GM18498 (cell line): ENCODE data around the gene HIPK1.

ENCODE experiments used
- ATAC-seq: cut with Tn5 transposase; IDR thresholded peaks from one replicate; pipeline ENCODE4 v1.9.1; 2021; ENCODE audit warnings: mild to moderate bottlenecking, moderate library complexity; ENCODE audit not compliant: unreplicated experiment

HIPK1 gene

DNA sequence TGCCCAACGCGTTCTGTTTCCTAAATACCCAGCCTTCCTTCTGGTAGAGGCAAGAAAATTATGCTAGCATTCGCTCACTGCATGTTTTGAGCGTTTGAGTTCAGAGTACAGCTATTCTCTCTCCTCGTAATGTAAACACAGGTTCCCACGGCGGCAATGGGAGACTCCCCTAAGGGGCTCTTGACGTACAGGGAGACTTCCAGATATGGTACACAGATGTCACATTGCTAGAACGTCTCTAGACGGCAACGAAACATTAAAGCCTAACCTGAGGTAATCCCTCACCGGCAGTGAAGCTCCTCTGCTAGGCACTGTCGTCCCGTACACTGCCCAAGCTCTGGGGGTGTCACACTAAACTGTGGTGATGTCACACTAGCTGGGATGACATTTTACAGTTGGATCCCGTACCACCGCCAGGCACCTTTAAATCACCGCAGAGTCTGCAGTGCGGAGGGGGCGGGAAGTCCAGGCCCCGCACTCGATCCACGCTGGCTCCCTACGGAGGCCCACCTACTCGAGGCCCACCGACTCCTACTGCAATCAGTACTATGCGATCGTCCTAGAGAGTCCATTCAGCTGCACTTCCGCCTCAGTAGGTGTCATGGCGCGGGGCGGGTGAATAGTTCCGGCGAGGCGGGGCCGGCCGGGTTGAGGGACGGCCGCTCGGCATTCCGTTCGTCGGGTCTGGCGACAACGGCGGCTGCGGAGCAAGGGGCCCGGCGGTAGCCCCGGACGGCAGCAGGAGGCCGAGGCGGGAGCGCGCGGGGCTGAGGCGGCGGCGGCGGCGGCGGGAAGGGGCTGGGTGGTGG, at the start of gene HIPK1:
TSS of gene HIPK1 (plus strand) at position 384 of the 809 bp plus-strand sequence.
- ATAC-seq = peak; percentile 70

- ATAC-seq = no peak
These were observed 49.4 kb upstream of the HIPK1 start for GRCh38 chr1:113879739-113880038.

DNA sequence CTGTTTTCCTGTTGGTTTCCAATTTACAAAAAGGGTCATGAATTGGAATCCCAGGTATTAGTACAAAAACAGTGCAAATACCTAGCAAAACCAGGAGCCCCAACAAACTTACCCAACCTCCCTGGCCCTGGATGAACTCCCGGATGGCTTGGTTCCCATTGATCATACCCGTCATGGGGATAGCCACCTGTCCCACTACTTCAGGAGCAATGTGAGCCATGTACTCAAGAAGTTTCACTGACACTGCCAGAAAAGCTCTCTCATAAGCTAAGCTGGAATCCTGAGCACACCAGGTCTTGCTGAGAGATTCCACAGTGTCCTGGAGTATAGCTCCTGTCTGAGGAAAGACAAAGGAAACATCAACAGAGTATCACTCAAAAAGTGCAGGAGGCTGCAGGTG, 47.5 kb upstream of the HIPK1 start:
- no peak for ATAC-seq

GRCh38 chr1:113886417-113887401, 42.4 kb upstream of the HIPK1 start:
- no peak for ATAC-seq

DNA sequence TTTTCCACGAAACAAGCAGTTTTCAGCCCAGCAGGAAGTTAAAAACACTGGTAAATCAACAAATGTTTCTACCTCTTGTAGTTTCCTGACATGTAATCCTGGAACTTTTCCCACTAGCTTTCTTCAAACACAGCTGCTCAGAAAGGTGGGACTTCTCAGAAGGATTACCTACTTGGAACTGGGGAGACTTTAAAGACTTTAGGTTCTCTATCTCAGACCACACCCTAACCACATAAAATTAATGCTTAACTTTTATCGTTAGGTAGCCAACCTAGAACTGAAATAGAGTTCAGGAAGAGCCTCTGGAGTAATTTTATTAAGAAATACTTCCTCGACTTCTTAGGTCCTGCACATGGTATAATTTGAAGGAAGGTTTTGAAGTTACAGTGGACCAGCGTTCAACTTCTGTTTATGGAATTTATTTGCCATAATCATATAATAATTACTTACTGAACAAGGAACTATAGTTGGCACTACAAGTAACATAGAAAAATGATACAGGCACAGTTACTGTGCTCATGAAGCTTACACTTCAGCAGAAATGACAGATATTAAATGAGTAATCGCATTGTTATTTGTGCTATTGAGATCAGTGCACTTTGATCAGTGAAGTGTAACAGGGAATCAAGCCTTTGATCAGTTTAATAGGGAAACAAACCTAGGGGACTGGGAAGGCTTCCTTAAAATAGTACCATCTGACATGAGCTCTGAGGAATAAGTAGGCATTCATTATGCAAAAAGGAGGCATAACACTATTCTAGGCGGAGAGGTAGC, 41.5 kb upstream of the HIPK1 start, which contains the start of gene BCL2L15:
TSS of gene BCL2L15 (minus strand) at position 180 of the 774 bp plus-strand sequence. CDS start 206 bp downstream, outside the sequence.
- ATAC-seq = no peak

GRCh38 chr1:113890816-113891215, 38.3 kb upstream of the HIPK1 start:
- no peak for ATAC-seq

- no peak for ATAC-seq
These were observed 37.4 kb upstream of the HIPK1 start for GRCh38 chr1:113891631-113892220.

- ATAC-seq = no peak
These were observed 35.9 kb upstream of the HIPK1 start for GRCh38 chr1:113893267-113893666.

GRCh38 chr1:113895098-113895497, 34.0 kb upstream of the HIPK1 start:
- ATAC-seq = no peak

GRCh38 chr1:113895961-113896360, 33.2 kb upstream of the HIPK1 start:
- no peak for ATAC-seq

- ATAC-seq = no peak
These were observed 30.8 kb upstream of the HIPK1 start for GRCh38 chr1:113898241-113898814.

- no peak for ATAC-seq
These were observed 30.0 kb upstream of the HIPK1 start for GRCh38 chr1:113899111-113899510.

- no peak for ATAC-seq
These were observed 27.9 kb upstream of the HIPK1 start for GRCh38 chr1:113901191-113901590.

GRCh38 chr1:113903501-113904292, 25.4 kb upstream of the HIPK1 start:
- no peak for ATAC-seq

GRCh38 chr1:113904293-113904673, 24.8 kb upstream of the HIPK1 start:
- ATAC-seq = peak; percentile 36

DNA sequence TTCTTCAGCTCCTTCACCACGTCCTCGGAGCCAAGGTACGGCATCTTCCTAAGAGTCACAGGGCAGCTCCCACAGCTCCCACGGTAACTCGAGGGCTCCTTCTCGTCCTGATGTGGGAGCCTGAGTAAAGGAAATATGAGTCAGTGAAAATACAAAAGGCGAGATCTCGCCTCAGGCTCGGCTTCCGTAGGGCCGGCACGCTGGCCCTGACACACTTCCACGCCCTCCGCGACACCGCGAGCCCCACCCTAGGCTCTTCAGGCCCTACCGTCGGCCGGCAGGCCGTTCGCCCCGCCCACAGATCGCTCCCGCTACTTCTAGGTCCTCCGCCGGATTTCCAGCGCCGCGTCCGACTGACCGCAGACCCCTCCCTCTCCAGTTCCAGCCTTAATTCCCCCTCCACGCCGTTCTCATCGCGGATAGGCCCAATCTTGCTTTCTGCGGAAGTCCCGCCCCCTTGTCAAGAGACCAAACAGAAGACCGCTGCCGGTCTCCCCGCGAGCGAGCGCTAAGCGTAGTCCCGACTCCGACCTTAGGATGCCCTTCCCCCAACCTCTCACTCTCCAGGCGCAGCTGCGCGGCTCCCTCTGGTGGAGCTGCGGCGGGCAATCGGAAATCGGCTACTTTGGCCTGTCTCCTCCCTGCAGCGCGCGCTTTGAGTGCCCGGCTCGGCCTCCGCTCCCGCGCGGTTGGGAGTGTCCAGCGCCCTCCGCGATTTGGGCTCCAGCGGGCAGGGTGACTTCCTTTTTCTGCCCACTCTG, 24.3 kb upstream of the HIPK1 start, which contains the start of the genes AP4B1 and DCLRE1B:
TSS of gene AP4B1 (minus strand) at position 126 of the 761 bp plus-strand sequence. CDS start at position 44, 82 bp downstream.
TSS of gene DCLRE1B (plus strand) at position 653 of the 761 bp plus-strand sequence. CDS start 261 bp downstream, outside the sequence.
- peak; percentile 90 for ATAC-seq

DNA sequence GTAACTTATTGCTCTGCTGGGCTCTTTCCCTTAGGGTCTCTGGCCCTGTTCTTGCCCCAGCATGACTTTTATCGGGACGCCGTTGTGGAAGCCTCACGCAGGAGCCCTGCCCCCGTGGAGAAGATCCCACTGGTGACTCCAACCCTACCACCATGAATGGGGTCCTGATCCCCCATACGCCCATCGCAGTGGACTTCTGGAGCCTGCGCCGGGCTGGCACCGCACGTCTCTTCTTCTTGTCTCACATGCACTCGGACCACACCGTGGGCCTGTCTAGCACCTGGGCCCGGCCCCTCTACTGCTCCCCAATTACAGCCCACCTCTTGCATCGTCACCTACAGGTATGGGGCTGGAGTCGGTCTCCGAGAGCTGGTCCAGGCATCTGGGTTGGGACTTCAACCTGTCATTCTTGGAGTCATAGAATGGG, 23.7 kb upstream of the HIPK1 start:
- peak; percentile 7 for ATAC-seq

DNA sequence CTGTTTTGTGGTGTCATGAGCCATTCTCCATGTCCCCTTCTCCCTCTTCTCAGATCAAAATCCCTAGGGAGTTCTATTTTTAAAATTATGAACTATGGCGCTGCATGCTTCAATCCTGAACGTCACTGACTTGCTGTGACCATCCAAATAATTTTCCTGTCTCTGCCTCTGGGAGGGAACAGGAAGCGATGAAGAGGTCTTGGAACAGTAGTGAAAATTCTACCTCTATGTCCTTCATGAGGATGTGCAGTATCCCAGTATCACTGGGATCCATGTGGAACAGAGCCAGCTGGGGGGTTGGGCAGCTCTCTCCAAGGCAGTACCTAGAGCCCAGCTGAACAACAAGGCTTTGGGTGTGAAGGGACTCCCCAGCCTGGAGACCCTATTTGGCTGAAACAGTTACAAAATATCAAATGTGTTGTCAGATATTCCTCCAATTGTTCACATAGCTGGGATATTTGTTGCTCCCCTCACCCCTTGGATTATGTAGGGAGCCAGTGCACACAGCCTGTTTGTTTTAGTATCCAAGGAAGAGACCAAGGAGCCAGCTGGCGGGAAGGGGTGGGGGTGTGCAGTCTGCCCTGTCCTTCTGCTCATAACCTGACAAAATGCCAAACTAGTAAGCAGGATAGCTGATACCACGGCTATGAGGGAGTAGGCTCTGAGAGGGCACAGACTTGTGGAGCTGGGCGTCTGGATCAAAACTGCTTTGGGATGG, 16.4 kb upstream of the HIPK1 start:
- ATAC-seq = no peak
